HEK293T (cell line): Measurements from ENCODE around the gene PLEKHA7.

Experiments
- CTCF ChIA-PET: fragments of 350-600 bp; formaldehyde crosslinking; extraction: SDS; loops from one replicate; lab custom pipeline; 2021; ENCODE audit warnings: antibody characterized with exemption, inconsistent platforms; lab: Yijun Ruan, JAX
- POLR2A ChIA-PET: fragments of 350-600 bp; formaldehyde crosslinking; extraction: SDS; loops from one replicate; lab custom pipeline; 2020; ENCODE audit warnings: antibody characterized with exemption, inconsistent platforms; lab: Yijun Ruan, JAX
- DNase-seq: peaks from one replicate; pipeline ENCODE4 v3.0.0; 2012; ENCODE audit warnings: mixed read lengths; ENCODE audit errors: extremely low spot score
- ARNT ChIP-seq: fragments of 450-650 bp; IDR thresholded peaks from 2 replicates; pipeline ENCODE4 v1.6.1; 2017; ENCODE audit warnings: mild to moderate bottlenecking
- BHLHE40 ChIP-seq: fragments of 450-650 bp; IDR thresholded peaks from 2 replicates; pipeline ENCODE4 v1.6.1; 2016; ENCODE audit warnings: mild to moderate bottlenecking, moderate library complexity, borderline replicate concordance
- CTBP1 ChIP-seq: fragments of 450-650 bp; IDR thresholded peaks from 2 replicates; pipeline ENCODE4 v1.6.1; 2016; ENCODE audit warnings: borderline replicate concordance
- ELF4 ChIP-seq: fragments of 450-650 bp; IDR thresholded peaks from 2 replicates; pipeline ENCODE4 v1.6.1; 2017; ENCODE audit warnings: antibody characterized with exemption
- FOXA1 ChIP-seq: fragments of 450-650 bp; IDR thresholded peaks from 2 replicates; pipeline ENCODE4 v1.6.1; 2016; ENCODE audit warnings: mild to moderate bottlenecking
- FOXK2 ChIP-seq: fragments of 450-650 bp; IDR thresholded peaks from 2 replicates; pipeline ENCODE4 v1.6.1; 2016; ENCODE audit warnings: mild to moderate bottlenecking
- FOXM1 ChIP-seq: fragments of 450-650 bp; IDR thresholded peaks from 2 replicates; pipeline ENCODE4 v1.6.1; 2017; ENCODE audit warnings: mild to moderate bottlenecking, borderline replicate concordance
- HDGF ChIP-seq: fragments of 450-650 bp; IDR thresholded peaks from 2 replicates; pipeline ENCODE4 v1.6.1; 2017; ENCODE audit warnings: antibody characterized with exemption, borderline replicate concordance
- L3MBTL2 ChIP-seq: fragments of 450-650 bp; conservative IDR thresholded peaks from 2 replicates; pipeline ENCODE4 v1.6.1; 2016; ENCODE audit warnings: mild to moderate bottlenecking
- LEF1 ChIP-seq: fragments of 450-650 bp; IDR thresholded peaks from 2 replicates; pipeline ENCODE4 v1.6.1; 2017; ENCODE audit warnings: mild to moderate bottlenecking, borderline replicate concordance
- NFRKB ChIP-seq: fragments of 450-650 bp; IDR thresholded peaks from 2 replicates; pipeline ENCODE4 v1.6.1; 2016; ENCODE audit warnings: mild to moderate bottlenecking, moderate library complexity
- SP1 ChIP-seq: fragments of 450-650 bp; IDR thresholded peaks from 2 replicates; pipeline ENCODE4 v1.6.1; 2017
- SUZ12 ChIP-seq: fragments of 450-650 bp; IDR thresholded peaks from 2 replicates; pipeline ENCODE4 v1.6.1; 2016; ENCODE audit warnings: mild to moderate bottlenecking
- TARDBP ChIP-seq: fragments of 450-650 bp; IDR thresholded peaks from 2 replicates; pipeline ENCODE4 v1.6.1; 2016
- ZNF384 ChIP-seq: fragments of 450-650 bp; IDR thresholded peaks from 2 replicates; pipeline ENCODE4 v1.6.1; 2016
- TF ChIP-seq, protein P1 (sequence below): fragments of 450-650 bp; IDR thresholded peaks from 2 replicates; pipeline ENCODE4 v1.6.1; 2016

PLEKHA7 gene

DNA sequence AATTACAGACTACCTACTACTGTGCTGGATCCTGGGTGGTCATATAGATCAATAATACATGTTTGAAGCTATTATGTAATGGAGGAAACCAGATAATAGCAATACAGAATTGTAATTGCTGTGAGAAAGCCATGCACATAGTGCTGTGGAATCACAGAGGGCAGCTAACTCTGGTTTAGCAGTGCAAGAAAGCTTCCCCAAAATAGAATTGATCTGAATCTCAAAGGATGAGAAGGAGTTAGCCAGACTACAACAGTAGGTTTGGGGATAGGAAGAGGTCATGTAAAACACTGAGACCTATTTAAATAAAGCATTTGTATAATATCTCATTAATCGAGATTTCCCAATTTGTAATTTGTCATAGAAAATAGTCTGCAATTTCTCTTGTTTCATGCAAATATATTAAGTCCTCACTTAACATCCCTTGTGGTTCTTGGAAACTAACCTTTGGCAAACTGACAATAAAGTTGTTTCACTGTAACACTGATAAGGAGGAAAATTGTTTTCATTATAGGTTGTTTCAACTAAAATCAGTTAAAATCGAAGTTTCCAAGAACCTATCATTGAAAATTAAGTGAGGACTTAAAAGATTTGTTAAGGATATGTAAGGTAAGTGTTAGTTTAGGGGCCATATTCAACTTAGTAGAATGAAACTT, 268.1 kb downstream of the PLEKHA7 start:
- TF ChIP-seq ZNF384, result no peak
- no peak for TF ChIP-seq HDGF
- TF ChIP-seq CTBP1, result no peak
- TF ChIP-seq FOXM1, result no peak
- TF ChIP-seq, protein P1, sequence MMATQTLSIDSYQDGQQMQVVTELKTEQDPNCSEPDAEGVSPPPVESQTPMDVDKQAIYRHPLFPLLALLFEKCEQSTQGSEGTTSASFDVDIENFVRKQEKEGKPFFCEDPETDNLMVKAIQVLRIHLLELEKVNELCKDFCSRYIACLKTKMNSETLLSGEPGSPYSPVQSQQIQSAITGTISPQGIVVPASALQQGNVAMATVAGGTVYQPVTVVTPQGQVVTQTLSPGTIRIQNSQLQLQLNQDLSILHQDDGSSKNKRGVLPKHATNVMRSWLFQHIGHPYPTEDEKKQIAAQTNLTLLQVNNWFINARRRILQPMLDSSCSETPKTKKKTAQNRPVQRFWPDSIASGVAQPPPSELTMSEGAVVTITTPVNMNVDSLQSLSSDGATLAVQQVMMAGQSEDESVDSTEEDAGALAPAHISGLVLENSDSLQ, result no peak
- no peak for TF ChIP-seq BHLHE40
- no peak for TF ChIP-seq LEF1
- no peak for TF ChIP-seq FOXK2
- TF ChIP-seq NFRKB, result no peak
- no peak for TF ChIP-seq ARNT
- TF ChIP-seq SUZ12, result no peak
- TF ChIP-seq L3MBTL2, result no peak
- no peak for TF ChIP-seq FOXA1
- TF ChIP-seq TARDBP, result no peak
- no peak for TF ChIP-seq ELF4
- TF ChIP-seq SP1, result no peak
- CTCF ChIA-PET, result no interaction called here
- no peak for DNase-seq
- POLR2A ChIA-PET, result no interaction called here

DNA sequence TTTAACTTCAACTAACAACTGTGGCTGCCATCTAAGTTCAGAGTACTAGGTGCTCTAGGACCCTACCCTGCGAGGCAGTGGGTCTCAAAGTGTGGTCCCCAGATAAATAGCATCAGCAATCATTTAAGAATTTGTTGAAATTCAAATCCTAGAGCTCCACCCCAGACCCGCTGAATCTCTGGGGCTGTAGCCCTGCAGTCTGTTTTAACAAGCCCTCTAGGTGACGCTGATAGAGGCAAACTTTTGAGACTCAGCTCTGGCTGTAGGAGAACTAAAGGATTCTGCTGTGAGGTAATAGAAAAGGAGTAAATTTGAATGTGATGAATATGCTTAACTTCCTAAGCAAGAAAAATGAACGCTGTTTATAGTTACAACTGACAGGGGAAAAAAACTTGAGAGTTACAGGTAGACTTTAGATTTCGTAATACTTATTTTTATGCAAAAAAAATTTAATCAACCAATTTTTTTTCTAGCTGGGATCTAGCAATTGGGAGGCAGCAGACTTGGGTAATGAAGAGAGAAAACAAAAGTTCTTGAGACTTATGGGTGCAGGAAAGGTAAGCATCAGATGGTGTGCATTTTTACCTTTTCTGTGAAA, 270.0 kb downstream of the PLEKHA7 start:
- DNase-seq, result no peak
- TF ChIP-seq FOXK2, result no peak
- no peak for TF ChIP-seq TARDBP
- TF ChIP-seq CTBP1, result no peak
- no peak for TF ChIP-seq L3MBTL2
- TF ChIP-seq FOXM1, result no peak
- no peak for TF ChIP-seq ZNF384
- no peak for TF ChIP-seq FOXA1
- no peak for TF ChIP-seq BHLHE40
- ChIA-PET POLR2A (no interaction called here), CTCF (no interaction called here)

DNA sequence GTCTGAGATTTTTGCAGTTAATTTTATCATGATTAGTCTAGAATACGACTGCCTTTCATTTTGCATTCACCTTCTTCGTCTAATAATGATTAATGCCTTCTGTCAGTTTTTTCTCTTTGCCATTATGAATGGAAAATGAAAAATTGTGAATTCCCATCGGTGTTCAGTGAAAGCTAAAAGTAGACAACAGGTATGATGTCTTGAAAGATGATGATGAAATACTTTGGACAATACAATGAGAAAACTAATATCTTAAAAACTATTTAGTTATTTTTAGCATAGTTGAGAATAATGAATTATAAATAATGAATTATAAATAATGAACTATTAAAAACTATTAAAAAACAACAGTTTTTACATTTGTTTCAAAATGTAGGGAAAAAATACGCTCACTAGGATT, 270.7 kb downstream of the PLEKHA7 start:
- ChIA-PET POLR2A (no interaction called here), CTCF (no interaction called here)
- DNase-seq, result no peak
- TF ChIP-seq, protein P1, result no peak
- TF ChIP-seq FOXM1 (no peak), CTBP1 (no peak)

DNA sequence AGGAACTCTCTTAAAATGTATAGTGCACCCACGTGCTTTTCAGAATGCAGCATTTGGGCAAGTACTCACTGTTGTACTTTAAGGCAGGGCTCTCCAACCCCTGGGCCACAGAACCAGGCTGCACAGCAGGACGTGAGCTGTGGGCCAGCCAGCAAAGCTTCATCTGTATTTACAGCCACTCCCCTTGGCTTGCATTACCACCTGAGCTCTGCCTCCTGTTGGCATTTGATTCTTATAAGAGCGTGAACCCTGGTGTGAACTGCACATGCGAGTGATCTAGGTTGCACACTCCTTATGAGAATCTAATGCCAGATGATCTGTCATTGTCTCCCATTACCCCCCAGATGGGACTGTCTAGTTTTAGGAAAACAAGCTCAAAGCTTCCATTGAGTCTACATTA, 272.7 kb downstream of the PLEKHA7 start:
- DNase-seq, result no peak
- ChIA-PET POLR2A (no interaction called here), CTCF (interaction anchor here (0.6 kb wide), 1 partner anchor 10 kb away, joined by 3 read pairs; no protein-coding TSS in a partner anchor)
- TF ChIP-seq TARDBP, result no peak

DNA sequence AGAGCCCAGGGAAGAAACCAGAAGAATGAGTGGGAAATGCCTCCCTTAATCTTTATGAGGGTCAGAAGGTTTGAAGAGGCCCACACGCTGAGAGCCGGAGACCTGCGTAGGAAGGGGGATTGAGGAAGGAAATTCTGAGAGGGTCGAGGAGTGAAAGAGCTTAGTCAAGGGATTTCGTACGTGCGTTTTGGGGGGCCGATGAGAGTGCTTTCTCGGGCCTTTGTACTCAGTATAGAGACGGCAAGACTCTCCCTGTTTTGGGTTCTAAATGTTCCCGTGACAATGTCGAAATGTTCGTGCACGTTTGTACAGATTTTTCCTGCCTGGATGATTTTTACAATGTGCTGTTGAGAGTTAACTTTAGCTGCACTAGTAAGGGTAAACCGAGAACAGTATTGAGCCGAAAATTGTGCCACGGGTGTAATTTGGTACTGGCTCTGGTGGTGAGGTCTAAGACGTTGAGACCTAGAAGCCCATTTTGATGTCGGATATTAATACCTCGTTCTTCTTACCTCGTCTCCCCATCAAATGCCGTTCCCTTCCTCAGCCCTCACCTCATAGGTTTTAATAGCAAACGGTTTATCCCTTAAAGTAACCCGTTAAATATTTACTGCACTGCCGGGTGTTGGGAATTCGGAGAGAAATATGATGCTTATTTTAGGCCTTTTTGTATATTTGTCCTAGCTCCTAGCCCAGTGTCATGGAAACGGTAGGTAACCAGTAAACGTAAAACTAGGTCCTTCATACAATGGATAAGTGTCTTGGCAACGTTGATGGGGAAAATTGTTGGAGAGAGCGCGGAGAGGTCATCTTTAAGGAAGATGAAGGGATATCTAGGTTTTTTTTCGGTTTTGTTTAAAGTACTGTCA, 275.0 kb downstream of the PLEKHA7 start:
- POLR2A ChIA-PET, result interaction anchor here (0.6 to 0.7 kb wide), 2 partner anchors 12 to 900 kb away, joined by 3 read pairs; no protein-coding TSS in a partner anchor
- TF ChIP-seq ZNF384, result no peak
- TF ChIP-seq CTBP1, result no peak
- TF ChIP-seq LEF1, result no peak
- TF ChIP-seq SUZ12, result no peak
- TF ChIP-seq L3MBTL2, result no peak
- TF ChIP-seq FOXM1, result no peak
- TF ChIP-seq BHLHE40, result no peak
- TF ChIP-seq HDGF, result no peak
- TF ChIP-seq, protein P1, result no peak
- no peak for TF ChIP-seq SP1
- DNase-seq, result peak; percentile 12
- CTCF ChIA-PET, result no interaction called here

DNA sequence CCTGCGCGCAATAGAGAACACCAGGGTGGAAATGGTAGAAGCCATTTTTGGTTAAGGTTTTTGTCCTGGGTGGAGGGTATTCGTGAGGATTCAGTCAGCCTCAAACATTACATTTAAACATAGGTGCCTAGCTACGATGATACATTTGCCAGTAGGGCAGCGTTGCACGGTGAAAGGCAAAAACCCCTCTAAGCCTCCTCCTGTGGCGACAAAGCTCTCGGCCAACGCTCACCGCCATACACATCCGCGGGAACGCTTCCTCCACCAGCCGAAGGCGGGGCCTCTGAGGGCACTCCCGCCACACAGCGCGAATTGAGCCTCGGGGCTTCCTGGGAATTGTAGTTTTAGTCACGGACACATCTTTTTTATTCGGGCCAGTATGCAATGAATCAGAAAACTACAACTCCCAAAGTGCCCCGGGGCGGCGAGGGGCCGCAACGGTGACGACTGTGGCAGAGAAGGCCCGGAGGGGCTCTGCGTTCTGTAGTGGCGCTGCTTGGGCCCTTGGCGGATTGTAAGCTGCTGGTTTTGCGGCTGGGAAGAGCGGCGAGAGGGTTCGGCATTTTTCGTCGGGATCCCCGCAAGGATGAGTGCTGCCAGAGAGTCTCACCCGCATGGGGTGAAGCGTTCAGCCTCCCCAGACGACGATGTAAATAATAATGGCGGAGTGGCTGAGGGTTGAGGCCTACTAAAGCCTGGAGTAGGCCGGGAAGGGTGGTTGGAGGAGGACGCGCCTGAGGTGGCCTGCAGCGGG, 275.8 kb downstream of the PLEKHA7 start, which contains the start of gene C11orf58:
Gene C11orf58, plus strand, starts transcription at position 455 of the 754 bp plus-strand sequence. Its CDS starts 132 bp downstream, at position 587.
- DNase-seq, result peak; percentile 89
- POLR2A ChIA-PET, result interaction anchor here (0.6 to 1.3 kb wide), 7 partner anchors 11 to 899 kb away, joined by 3 to 4 read pairs (median 3); no protein-coding TSS in a partner anchor
- CTCF ChIA-PET, result no interaction called here
- TF ChIP-seq FOXA1 (no peak), L3MBTL2 (peak; percentile 59), NFRKB (peak; percentile 60; the same call in 1 of the 2 replicates), LEF1 (no peak), ARNT (no peak), SUZ12 (peak; percentile 86), ELF4 (peak; percentile 51), CTBP1 (no peak), BHLHE40 (no peak), SP1 (no peak), FOXM1 (no peak), HDGF (no peak), ZNF384 (no peak), TARDBP (no peak)
- TF ChIP-seq, protein P1, result no peak
